ENCODE measurements around the gene CACNA1G.

Gene CACNA1G

GRCh38 chr17:50558941-50559614 lies 1.4 kb upstream of the CACNA1G start:
- no peaks in the 10 kb centered on the region for H3K9me3 ChIP-seq
- H3K4me1 ChIP-seq: peaks cover 14% of the 10 kb centered on the region
- H3K4me3 ChIP-seq: peak overlapping the region; percentile 38
- peaks cover 36% of the 10 kb centered on the region for H3K27me3 ChIP-seq (ENCODE audit: low read depth)
- peak in 1 of 2 experiments; percentile 61 for DNase-seq (ENCODE audit: low spot score in 2 of 2)
- no peaks in the 10 kb centered on the region for H3K36me3 ChIP-seq (replicated peaks)
- in situ Hi-C loops (cut with MboI; ENCODE audit: low sequenced_read_pairs): no loop called here

- Histone ChIP-seq H3K9me3 (no peaks in the 10 kb centered on the region), H3K36me3 (replicated peaks) (no peaks in the 10 kb centered on the region), H3K4me3 (peak overlapping the region; percentile 38), H3K4me1 (peaks cover 14% of the 10 kb centered on the region), H3K27me3 (ENCODE audit: low read depth) (peaks cover 40% of the 10 kb centered on the region)
- peak; percentile 86 to 95 for DNase-seq (ENCODE audit: low spot score in 2 of 2)
- in situ Hi-C loops (cut with MboI; ENCODE audit: low sequenced_read_pairs): no loop called here
Observed at GRCh38 chr17:50559674-50560184, 786 bp upstream of the CACNA1G start.

DNA sequence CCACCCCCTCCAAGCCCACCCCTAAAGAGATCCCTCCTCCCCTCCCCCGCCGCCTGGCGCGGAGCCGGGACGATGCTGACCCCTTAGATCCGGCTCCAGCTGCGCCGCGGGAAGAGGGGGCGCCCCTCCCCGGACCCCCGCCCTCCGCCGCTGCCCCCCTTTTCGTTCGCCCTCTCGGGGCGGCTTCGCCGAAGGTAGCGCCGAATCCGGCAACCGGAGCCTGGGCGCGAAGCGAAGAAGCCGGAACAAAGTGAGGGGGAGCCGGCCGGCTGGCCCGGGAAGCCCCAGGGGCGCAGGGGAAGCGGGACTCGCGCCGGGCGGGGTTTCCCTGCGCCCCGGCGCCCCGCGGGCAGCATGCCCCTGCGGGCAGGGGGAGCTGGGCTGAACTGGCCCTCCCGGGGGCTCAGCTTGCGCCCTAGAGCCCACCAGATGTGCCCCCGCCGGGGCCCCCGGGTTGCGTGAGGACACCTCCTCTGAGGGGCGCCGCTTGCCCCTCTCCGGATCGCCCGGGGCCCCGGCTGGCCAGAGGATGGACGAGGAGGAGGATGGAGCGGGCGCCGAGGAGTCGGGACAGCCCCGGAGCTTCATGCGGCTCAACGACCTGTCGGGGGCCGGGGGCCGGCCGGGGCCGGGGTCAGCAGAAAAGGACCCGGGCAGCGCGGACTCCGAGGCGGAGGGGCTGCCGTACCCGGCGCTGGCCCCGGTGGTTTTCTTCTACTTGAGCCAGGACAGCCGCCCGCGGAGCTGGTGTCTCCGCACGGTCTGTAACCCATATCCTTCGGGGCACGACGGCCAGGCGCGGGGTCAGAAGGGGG lies 623 bp downstream of the CACNA1G start:
- DNase-seq (ENCODE audit: low spot score in 2 of 2): no peak
- peak overlapping the region; percentile 38 for H3K4me3 ChIP-seq

DNA sequence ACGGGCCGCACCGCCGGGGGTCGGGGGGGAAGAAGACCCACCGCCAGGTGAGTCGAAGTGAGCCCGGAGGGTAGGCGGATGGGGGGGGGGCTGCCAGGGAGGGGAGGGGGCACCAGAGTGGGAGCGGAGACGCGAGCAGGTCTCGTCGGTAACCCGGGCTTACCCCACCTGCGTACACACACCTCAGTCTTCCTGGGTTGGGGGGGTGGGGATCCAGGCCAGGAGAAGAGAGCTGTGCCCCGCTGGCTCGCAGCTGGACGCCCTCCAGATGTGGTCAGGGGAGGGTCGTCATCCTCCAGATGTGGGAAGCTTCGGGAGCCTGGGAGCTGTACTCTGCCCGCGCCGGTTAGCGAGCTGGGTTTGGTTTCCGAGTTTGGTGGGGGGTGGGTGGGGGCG lies 1.2 kb downstream of the CACNA1G start:
- in situ Hi-C loops (cut with MboI; ENCODE audit: low sequenced_read_pairs): no loop called here
- DNase-seq (ENCODE audit: low spot score in 2 of 2): no peak
- Histone ChIP-seq H3K9me3 (no peaks in the 10 kb centered on the region), H3K27me3 (ENCODE audit: low read depth) (peaks cover 55% of the 10 kb centered on the region), H3K4me1 (peaks cover 14% of the 10 kb centered on the region), H3K36me3 (replicated peaks) (no peaks in the 10 kb centered on the region), H3K4me3 (no peak overlapping the region)

More for the DNA sequence above, 623 bp downstream of the CACNA1G start:
- Histone ChIP-seq H3K36me3 (replicated peaks) (no peaks in the 10 kb centered on the region), H3K4me1 (peaks cover 14% of the 10 kb centered on the region), H3K27me3 (ENCODE audit: low read depth) (peaks cover 49% of the 10 kb centered on the region), H3K9me3 (no peaks in the 10 kb centered on the region)
- in situ Hi-C loops (cut with MboI; ENCODE audit: low sequenced_read_pairs): no loop called here

GRCh38 chr17:50562242-50563091 lies 2.0 kb downstream of the CACNA1G start:
- peaks cover 14% of the 10 kb centered on the region for H3K4me1 ChIP-seq
- no peak overlapping the region for H3K4me3 ChIP-seq
- no peak for DNase-seq (ENCODE audit: low spot score in 2 of 2)
- no peaks in the 10 kb centered on the region for H3K36me3 ChIP-seq (replicated peaks)
- in situ Hi-C loops (cut with MboI; ENCODE audit: low sequenced_read_pairs): no loop called here
- H3K9me3 ChIP-seq: no peaks in the 10 kb centered on the region
- H3K27me3 ChIP-seq (ENCODE audit: low read depth): peaks cover 56% of the 10 kb centered on the region

DNA sequence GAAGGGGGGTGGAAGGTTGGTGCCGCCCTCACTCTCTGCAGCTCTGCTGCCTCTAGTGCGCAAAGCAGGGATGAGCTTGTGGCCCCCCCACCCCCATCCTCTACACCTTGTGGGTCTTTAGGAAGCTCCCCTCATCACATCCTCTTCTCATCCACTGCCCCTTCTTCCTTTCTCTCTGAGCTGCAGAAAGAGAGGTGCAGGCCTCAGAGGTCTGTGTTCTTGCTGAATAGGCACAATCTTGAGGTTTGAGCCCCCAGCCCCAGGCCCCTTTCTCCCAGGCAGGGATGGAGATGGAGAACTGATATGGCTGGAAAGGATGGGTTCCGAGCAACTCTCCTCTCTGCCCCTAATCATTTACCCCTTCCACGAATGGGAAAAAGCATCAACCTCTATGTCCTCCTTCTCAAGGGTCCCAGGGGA lies 2.6 kb downstream of the CACNA1G start:
- in situ Hi-C loops (cut with MboI; ENCODE audit: low sequenced_read_pairs): no loop called here
- H3K4me3 ChIP-seq: no peak overlapping the region
- H3K9me3 ChIP-seq: no peaks in the 10 kb centered on the region
- no peak for DNase-seq (ENCODE audit: low spot score in 2 of 2)
- H3K27me3 ChIP-seq (ENCODE audit: low read depth): peaks cover 56% of the 10 kb centered on the region
- H3K36me3 ChIP-seq (replicated peaks): no peaks in the 10 kb centered on the region
- H3K4me1 ChIP-seq: peaks cover 14% of the 10 kb centered on the region

- in situ Hi-C loops (cut with MboI; ENCODE audit: low sequenced_read_pairs): no loop called here
- Histone ChIP-seq H3K4me1 (peaks cover 3% of the 10 kb centered on the region; the same call in 1 of the 2 replicates), H3K27me3 (ENCODE audit: low read depth) (peaks cover 47% of the 10 kb centered on the region), H3K36me3 (replicated peaks) (no peaks in the 10 kb centered on the region), H3K4me3 (no peak overlapping the region), H3K9me3 (no peaks in the 10 kb centered on the region)
- no peak for DNase-seq (ENCODE audit: low spot score in 2 of 2)
Observed at GRCh38 chr17:50564916-50565315, 4.4 kb downstream of the CACNA1G start.

DNA sequence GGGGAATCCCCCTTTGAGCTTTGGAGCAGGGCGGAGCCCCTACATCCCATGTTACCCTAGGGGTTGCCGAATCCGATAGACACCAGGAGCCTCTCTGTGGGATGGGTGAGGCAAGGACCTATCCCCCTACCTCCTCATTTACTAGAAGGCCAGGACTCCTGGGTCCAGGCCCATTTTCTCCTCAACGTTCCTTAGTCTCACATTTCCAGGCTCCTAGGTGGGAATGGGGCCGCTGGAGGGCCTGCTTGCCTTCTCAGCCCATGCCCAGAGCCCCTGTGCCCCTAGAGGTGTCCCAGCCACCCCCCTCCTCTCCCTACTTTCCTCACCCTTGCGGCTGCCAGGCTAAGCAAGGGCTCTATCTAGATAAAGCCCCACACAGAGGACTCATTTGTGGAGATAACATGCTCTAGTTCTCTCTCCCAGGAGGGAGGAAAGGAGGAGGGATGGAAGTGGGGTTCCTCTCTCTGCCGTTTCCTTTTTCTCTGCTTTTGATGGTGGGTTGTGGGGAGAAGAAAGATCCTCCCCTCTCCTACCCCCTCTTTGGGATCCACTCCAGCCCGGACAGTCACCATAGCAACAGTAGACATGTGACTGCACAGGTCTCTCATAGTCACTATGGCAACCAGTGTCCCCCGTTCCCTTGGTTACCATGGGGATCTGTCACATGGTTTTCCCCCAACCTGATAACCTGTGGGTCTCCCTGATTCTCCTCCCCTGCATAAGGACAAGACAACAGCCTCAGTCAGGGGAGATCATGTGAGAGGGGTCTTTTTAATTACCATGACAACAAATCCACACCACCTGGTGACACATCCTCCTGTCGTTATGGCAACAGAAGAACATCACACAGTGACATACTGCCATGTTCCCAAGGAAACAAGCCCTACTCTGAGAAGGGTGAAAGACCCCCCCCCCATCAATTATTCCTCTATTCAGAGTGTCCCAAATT lies 5.2 kb downstream of the CACNA1G start:
- no peak for DNase-seq (ENCODE audit: low spot score in 2 of 2)
- in situ Hi-C loops (cut with MboI; ENCODE audit: low sequenced_read_pairs): no loop called here
- Histone ChIP-seq H3K27me3 (ENCODE audit: low read depth) (peaks cover 47% of the 10 kb centered on the region), H3K9me3 (no peaks in the 10 kb centered on the region), H3K4me3 (no peak overlapping the region), H3K36me3 (replicated peaks) (no peaks in the 10 kb centered on the region), H3K4me1 (no peaks in the 10 kb centered on the region)

DNA sequence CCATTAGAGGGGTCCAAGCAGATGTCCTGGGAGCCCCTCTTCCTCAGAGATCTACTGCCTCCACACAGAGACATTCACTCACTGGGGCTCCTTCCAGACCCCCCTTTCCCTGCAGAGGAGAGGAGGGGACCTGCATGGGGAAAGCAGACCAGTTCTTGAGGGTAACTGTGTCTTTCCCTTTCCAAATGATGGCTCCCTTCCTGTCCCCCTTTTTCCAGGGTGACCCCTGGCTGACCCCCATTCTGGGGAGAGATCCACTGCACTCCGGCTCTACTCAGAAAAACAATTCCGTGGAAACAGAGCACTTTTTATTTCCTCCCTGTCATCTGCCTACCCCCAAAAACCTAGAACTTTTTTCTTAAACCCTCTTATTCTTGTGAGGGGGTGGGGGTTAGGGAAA lies 6.4 kb downstream of the CACNA1G start:
- DNase-seq (ENCODE audit: low spot score in 2 of 2): no peak
- Histone ChIP-seq H3K36me3 (replicated peaks) (no peaks in the 10 kb centered on the region), H3K4me3 (no peak overlapping the region), H3K27me3 (ENCODE audit: low read depth) (peaks cover 40% of the 10 kb centered on the region), H3K9me3 (no peaks in the 10 kb centered on the region), H3K4me1 (no peaks in the 10 kb centered on the region)
- in situ Hi-C loops (cut with MboI; ENCODE audit: low sequenced_read_pairs): no loop called here

DNA sequence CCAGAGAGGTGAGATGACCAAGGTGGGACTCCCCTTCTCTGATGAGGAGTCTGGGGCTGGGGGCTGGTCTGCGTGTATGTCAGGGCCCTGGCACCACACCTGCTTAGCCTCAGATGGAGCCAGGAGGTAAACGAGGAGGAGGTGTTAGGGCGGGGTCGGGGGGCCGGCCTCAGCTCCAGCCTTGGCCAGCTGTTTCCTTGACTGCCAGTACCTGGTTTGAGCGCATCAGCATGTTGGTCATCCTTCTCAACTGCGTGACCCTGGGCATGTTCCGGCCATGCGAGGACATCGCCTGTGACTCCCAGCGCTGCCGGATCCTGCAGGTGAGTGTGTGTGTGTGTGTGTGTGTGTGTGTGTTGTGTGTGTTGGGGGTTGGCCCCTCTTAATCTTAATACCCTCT lies 8.1 kb downstream of the CACNA1G start:
- in situ Hi-C loops (cut with MboI; ENCODE audit: low sequenced_read_pairs): no loop called here
- Histone ChIP-seq H3K4me3 (no peak overlapping the region), H3K9me3 (no peaks in the 10 kb centered on the region), H3K4me1 (no peaks in the 10 kb centered on the region), H3K36me3 (replicated peaks) (no peaks in the 10 kb centered on the region), H3K27me3 (ENCODE audit: low read depth) (peaks cover 24% of the 10 kb centered on the region)
- DNase-seq (ENCODE audit: low spot score in 2 of 2): no peak

DNA sequence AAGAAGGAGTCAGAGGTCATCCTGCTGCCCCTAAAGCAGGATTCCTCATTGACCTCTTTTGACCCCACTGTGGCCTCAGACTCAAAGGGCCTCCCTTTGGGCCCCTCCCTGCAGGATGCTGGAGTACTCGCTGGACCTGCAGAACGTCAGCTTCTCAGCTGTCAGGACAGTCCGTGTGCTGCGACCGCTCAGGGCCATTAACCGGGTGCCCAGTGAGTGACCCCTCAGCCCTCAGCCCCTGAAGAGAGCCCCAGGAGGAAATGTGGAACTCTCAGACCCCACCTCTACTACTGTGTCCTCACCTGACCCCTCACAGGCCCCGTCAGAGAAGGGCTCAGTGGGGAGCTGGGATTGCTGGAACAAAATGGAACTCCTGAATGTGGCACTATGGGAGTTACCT lies 9.1 kb downstream of the CACNA1G start:
- H3K36me3 ChIP-seq (replicated peaks): no peaks in the 10 kb centered on the region
- no peak overlapping the region for H3K4me3 ChIP-seq
- in situ Hi-C loops (cut with MboI; ENCODE audit: low sequenced_read_pairs): no loop called here
- H3K27me3 ChIP-seq (ENCODE audit: low read depth): peaks cover 17% of the 10 kb centered on the region
- no peaks in the 10 kb centered on the region for H3K4me1 ChIP-seq
- DNase-seq (ENCODE audit: low spot score in 2 of 2): no peak
- no peaks in the 10 kb centered on the region for H3K9me3 ChIP-seq

GRCh38 chr17:50570032-50570431 lies 9.5 kb downstream of the CACNA1G start:
- no peaks in the 10 kb centered on the region for H3K9me3 ChIP-seq
- no peaks in the 10 kb centered on the region for H3K4me1 ChIP-seq
- no peak for DNase-seq (ENCODE audit: low spot score in 2 of 2)
- in situ Hi-C loops (cut with MboI; ENCODE audit: low sequenced_read_pairs): no loop called here
- H3K36me3 ChIP-seq (replicated peaks): no peaks in the 10 kb centered on the region
- H3K27me3 ChIP-seq (ENCODE audit: low read depth): peaks cover 15% of the 10 kb centered on the region
- H3K4me3 ChIP-seq: no peak overlapping the region

DNA sequence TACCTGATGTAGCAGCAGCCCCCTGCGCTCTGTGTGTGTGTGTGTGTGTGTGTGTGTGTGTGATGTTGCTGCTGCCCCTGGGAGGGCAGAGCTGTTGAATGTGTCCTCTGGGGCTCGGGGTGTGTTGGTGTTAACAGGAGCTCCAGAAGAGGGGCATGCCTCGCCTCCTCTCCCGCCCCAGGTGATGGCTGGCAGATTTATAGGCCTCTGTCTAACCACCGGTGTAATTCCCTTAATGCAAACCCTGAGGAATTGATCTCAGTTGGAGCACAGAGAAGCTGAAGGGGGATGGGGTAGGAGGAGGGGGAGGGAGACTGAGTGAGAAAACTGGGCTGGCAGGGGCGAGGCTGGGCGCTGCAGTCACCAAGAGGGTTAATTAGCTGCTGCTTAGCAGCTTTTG lies 10.0 kb downstream of the CACNA1G start:
- DNase-seq (ENCODE audit: low spot score in 2 of 2): no peak
- Histone ChIP-seq H3K4me1 (no peaks in the 10 kb centered on the region), H3K27me3 (ENCODE audit: low read depth) (peaks cover 13% of the 10 kb centered on the region), H3K4me3 (no peak overlapping the region), H3K36me3 (replicated peaks) (no peaks in the 10 kb centered on the region), H3K9me3 (no peaks in the 10 kb centered on the region)
- in situ Hi-C loops (cut with MboI; ENCODE audit: low sequenced_read_pairs): no loop called here

Measured in HAP-1 (cell line).